WTC11 (cell line): ENCODE measurements around the gene COG6. TPM values are rescaled to one million over a fixed set of nuclear protein-coding genes. Genes with fewer than 3 reads are reported as not detected.

Source experiments
- ATAC-seq: fragments of 200-7000 bp; cut with Tn5 transposase; 2 replicates; pipeline ENCODE4 v1.10.0; 2021; ENCODE audit warnings: mild to moderate bottlenecking, moderate library complexity
- CTCF ChIA-PET: fragments of 300-600 bp; sonication (Branson Sonifier 250); formaldehyde crosslinking; loops from one replicate; lab custom pipeline; 2021; ENCODE audit warnings: antibody characterized with exemption; lab: Charles Lee
- POLR2A ChIA-PET: fragments of 350-600 bp; sonication (Branson Sonifier 250); formaldehyde crosslinking; loops from one replicate; lab custom pipeline; 2021; ENCODE audit warnings: antibody characterized with exemption; lab: Charles Lee
- DNase-seq: peaks from one replicate; pipeline ENCODE4 v3.0.0; 2021; ENCODE audit warnings: low spot score
- H3K27ac Mint-ChIP-seq: 2 replicates; pipeline ENCODE4 v1.8.0; 2021; ENCODE audit warnings: mixed read lengths
- H3K27me3 Mint-ChIP-seq: 2 replicates; pipeline ENCODE4 v1.8.0; 2021; ENCODE audit warnings: low read depth, mild to moderate bottlenecking, moderate library complexity, mixed read lengths
- H3K36me3 Mint-ChIP-seq: 2 replicates; pipeline ENCODE4 v1.8.0; 2021; ENCODE audit warnings: mixed read lengths
- H3K4me1 Mint-ChIP-seq: 2 replicates; pipeline ENCODE4 v1.8.0; 2022; ENCODE audit warnings: mixed read lengths
- H3K4me3 Mint-ChIP-seq: 2 replicates; pipeline ENCODE4 v1.8.0; 2021; ENCODE audit warnings: mild to moderate bottlenecking, moderate library complexity, mixed read lengths
- H3K9me3 Mint-ChIP-seq: 2 replicates; pipeline ENCODE4 v1.8.0; 2021; ENCODE audit warnings: mixed read lengths
- AFF4 ChIP-seq: sonication (generic); formaldehyde crosslinking; IDR thresholded peaks from 2 replicates; pipeline ENCODE4 v1.8.1; 2023; ENCODE audit warnings: mild to moderate bottlenecking, missing genetic modification reagents, borderline replicate concordance
- CBFB ChIP-seq: sonication (generic); formaldehyde crosslinking; IDR thresholded peaks from 2 replicates; pipeline ENCODE4 v1.8.1; 2022; ENCODE audit warnings: mild to moderate bottlenecking, low read depth, missing genetic modification reagents
- CTCF ChIP-seq: fragments of 200-600 bp; IDR thresholded peaks from 2 replicates; pipeline ENCODE4 v1.8.0; 2022; ENCODE audit warnings: antibody characterized with exemption
- ETV6 ChIP-seq: sonication (generic); formaldehyde crosslinking; IDR thresholded peaks from 2 replicates; pipeline ENCODE4 v1.8.1; 2022; ENCODE audit warnings: mild to moderate bottlenecking, missing genetic modification reagents
- FOXP1 ChIP-seq: sonication (generic); formaldehyde crosslinking; IDR thresholded peaks from 2 replicates; pipeline ENCODE4 v1.8.0; 2022; ENCODE audit warnings: missing genetic modification reagents, mild to moderate bottlenecking, moderate library complexity, borderline replicate concordance
- FOXP4 ChIP-seq: sonication (generic); formaldehyde crosslinking; IDR thresholded peaks from 2 replicates; pipeline ENCODE4 v1.8.0; 2022; ENCODE audit warnings: mild to moderate bottlenecking, missing genetic modification reagents
- HMGXB4 ChIP-seq: sonication (generic); formaldehyde crosslinking; IDR thresholded peaks from 2 replicates; pipeline ENCODE4 v1.8.1; 2023; ENCODE audit warnings: mild to moderate bottlenecking, moderate library complexity, missing genetic modification reagents
- JAZF1 ChIP-seq: fragments of 250-450 bp; sonication (Bioruptor Pico); IDR thresholded peaks from 2 replicates; pipeline ENCODE4 v1.9.0; 2021; ENCODE audit warnings: moderate library complexity, mild to moderate bottlenecking, inconsistent platforms
- JUN ChIP-seq: sonication (generic); formaldehyde crosslinking; IDR thresholded peaks from 2 replicates; pipeline ENCODE4 v1.8.0; 2023; ENCODE audit warnings: mild to moderate bottlenecking, missing genetic modification reagents
- NR3C1 ChIP-seq: sonication (generic); formaldehyde crosslinking; conservative IDR thresholded peaks from 2 replicates; pipeline ENCODE4 v1.8.1; 2023; ENCODE audit warnings: low read depth, mild to moderate bottlenecking, missing genetic modification reagents
- PRDM15 ChIP-seq: sonication (generic); formaldehyde crosslinking; IDR thresholded peaks from 2 replicates; pipeline ENCODE4 v1.8.0; 2022; ENCODE audit warnings: missing genetic modification reagents
- SMAD4 ChIP-seq: sonication (generic); formaldehyde crosslinking; IDR thresholded peaks from 2 replicates; pipeline ENCODE4 v1.8.0; 2022; ENCODE audit warnings: mild to moderate bottlenecking, missing genetic modification reagents
- TEAD1 ChIP-seq: sonication (generic); formaldehyde crosslinking; IDR thresholded peaks from 2 replicates; pipeline ENCODE4 v1.8.0; 2022; ENCODE audit warnings: mild to moderate bottlenecking, missing genetic modification reagents
- TEAD4 ChIP-seq: sonication (generic); formaldehyde crosslinking; IDR thresholded peaks from 2 replicates; pipeline ENCODE4 v1.8.0; 2022; ENCODE audit warnings: mild to moderate bottlenecking, missing genetic modification reagents
- ZBTB21 ChIP-seq: sonication (generic); formaldehyde crosslinking; IDR thresholded peaks from 2 replicates; pipeline ENCODE4 v1.8.1; 2023; ENCODE audit warnings: mild to moderate bottlenecking, missing genetic modification reagents, borderline replicate concordance
- ZNF121 ChIP-seq: sonication (generic); formaldehyde crosslinking; IDR thresholded peaks from 2 replicates; pipeline ENCODE4 v1.8.0; 2023; ENCODE audit warnings: missing genetic modification reagents
- ZNF281 ChIP-seq: sonication (generic); formaldehyde crosslinking; IDR thresholded peaks from 2 replicates; pipeline ENCODE4 v1.8.0; 2023; ENCODE audit warnings: mild to moderate bottlenecking, missing genetic modification reagents
- ZNF396 ChIP-seq: fragments of 250-450 bp; sonication (Bioruptor Pico); IDR thresholded peaks from 2 replicates; pipeline ENCODE4 v1.8.0; 2021; ENCODE audit warnings: mild to moderate bottlenecking, moderate library complexity, borderline replicate concordance
- total RNA-seq: library from RNA; stranded (reverse); gene quantifications from 3 replicates; pipeline ENCODE4 v1.2.3, GENCODE V29; 2021

COG6 gene
- total RNA-seq, 1 experiment from 2014 or later, result 23.0 TPM

GRCh38 chr13:39768962-39769361 lies 113.5 kb downstream of the COG6 start (continued):
- no peak for TF ChIP-seq CBFB (CRISPR knock-in tag)
- TF ChIP-seq ZNF281, result no peak
- TF ChIP-seq AFF4 (CRISPR knock-in tag), result no peak
- TF ChIP-seq, all 79 proteins: peak for 0

GRCh38 chr13:39770221-39771090 lies 115.0 kb downstream of the COG6 start:
- POLR2A ChIA-PET, result no interaction called here
- Mint-ChIP-seq H3K36me3 (no peaks in the 10 kb centered on the region), H3K27ac (no peak overlapping the region), H3K27me3 (no peaks in the 10 kb centered on the region; the same call in 1 of the 2 replicates), H3K4me1 (peaks cover 24% of the 10 kb centered on the region), H3K9me3 (peaks cover 10% of the 10 kb centered on the region), H3K4me3 (no peak overlapping the region)
- TF ChIP-seq NR3C1 (CRISPR knock-in tag), result no peak
- TF ChIP-seq SMAD4 (CRISPR knock-in tag), result no peak
- TF ChIP-seq HMGXB4, result no peak
- TF ChIP-seq FOXP1 (CRISPR knock-in tag), result no peak
- TF ChIP-seq TEAD4 (CRISPR knock-in tag), result no peak
- no peak for TF ChIP-seq PRDM15 (CRISPR knock-in tag)
- no peak for TF ChIP-seq ZBTB21 (CRISPR knock-in tag)
- no peak for TF ChIP-seq CTCF
- TF ChIP-seq ETV6 (CRISPR knock-in tag), result no peak
- TF ChIP-seq FOXP4, result no peak
- no peak for TF ChIP-seq JUN (CRISPR knock-in tag)
- no peak for TF ChIP-seq TEAD1
- TF ChIP-seq JAZF1 (CRISPR knock-in tag), result no peak
- no peak for TF ChIP-seq ZNF121 (CRISPR knock-in tag)
- no peak for TF ChIP-seq ZNF396
- CTCF ChIA-PET, result no interaction called here
- no peak for DNase-seq
- no peak for ATAC-seq
